ENCODE data around the gene ZNF804A. TPM values are rescaled to one million over a fixed set of nuclear protein-coding genes. Genes with fewer than 3 reads are reported as not detected.

Gene ZNF804A
- total RNA-seq, 1 donor from 2014 or later: not detected

DNA sequence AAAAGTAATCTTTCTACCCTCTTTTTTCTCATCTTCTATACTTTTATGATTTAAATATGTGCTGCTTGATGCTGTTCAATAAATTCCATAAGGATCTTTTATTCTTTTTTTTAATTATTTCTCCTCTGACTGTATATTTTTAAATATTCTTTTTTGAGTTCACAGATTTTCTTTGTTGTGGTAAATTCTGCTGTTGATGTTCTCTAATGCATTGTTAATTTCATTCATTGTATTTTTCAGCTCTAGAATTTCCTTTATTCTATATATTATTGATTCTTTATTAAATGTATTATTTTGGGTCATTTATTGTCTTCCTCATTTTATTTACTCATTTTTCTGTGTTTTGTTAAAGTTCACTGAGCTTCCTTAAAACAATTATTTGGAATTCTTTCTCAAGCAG, 260.9 kb downstream of the ZNF804A start:
- H3K36me3 Mint-ChIP-seq (ENCODE audit: unreplicated experiment): no peaks in the 10 kb centered on the region
- no peak overlapping the region for H3K4me3 Mint-ChIP-seq (ENCODE audit: unreplicated experiment)
- no peaks in the 10 kb centered on the region for H3K27me3 Mint-ChIP-seq (ENCODE audit: unreplicated experiment)
- H3K9me3 Mint-ChIP-seq (ENCODE audit: unreplicated experiment): peaks cover 24% of the 10 kb centered on the region
- no peak for DNase-seq (ENCODE audit: extremely low spot score, unreplicated experiment)
- TF ChIP-seq, protein P1, sequence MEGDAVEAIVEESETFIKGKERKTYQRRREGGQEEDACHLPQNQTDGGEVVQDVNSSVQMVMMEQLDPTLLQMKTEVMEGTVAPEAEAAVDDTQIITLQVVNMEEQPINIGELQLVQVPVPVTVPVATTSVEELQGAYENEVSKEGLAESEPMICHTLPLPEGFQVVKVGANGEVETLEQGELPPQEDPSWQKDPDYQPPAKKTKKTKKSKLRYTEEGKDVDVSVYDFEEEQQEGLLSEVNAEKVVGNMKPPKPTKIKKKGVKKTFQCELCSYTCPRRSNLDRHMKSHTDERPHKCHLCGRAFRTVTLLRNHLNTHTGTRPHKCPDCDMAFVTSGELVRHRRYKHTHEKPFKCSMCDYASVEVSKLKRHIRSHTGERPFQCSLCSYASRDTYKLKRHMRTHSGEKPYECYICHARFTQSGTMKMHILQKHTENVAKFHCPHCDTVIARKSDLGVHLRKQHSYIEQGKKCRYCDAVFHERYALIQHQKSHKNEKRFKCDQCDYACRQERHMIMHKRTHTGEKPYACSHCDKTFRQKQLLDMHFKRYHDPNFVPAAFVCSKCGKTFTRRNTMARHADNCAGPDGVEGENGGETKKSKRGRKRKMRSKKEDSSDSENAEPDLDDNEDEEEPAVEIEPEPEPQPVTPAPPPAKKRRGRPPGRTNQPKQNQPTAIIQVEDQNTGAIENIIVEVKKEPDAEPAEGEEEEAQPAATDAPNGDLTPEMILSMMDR (IDR thresholded peaks at IDR 0.05): no peak
- H3K4me1 Mint-ChIP-seq (ENCODE audit: unreplicated experiment): no peaks in the 10 kb centered on the region
- no peak overlapping the region for H3K27ac Mint-ChIP-seq (ENCODE audit: unreplicated experiment)

DNA sequence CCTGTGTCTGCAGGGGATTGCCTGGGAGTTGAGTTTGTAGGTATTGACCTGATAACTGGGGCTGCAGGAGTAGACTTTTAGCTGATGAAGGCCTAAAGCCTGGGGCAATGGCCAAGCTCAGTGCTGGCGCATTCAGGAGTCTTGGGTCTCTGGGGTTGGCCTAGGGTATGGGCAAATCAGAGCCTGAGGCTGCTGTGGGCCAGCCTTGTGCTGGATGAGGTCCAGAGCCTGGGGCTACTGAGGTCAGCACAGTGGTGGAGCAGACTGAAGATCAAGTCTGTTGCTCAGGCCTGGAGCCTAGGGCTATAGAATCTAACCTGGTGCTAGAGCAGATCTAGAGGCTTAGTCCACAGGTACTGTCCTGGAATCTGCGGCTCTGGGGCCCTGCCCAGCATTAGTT, 262.4 kb downstream of the ZNF804A start:
- Mint-ChIP-seq H3K27me3 (ENCODE audit: unreplicated experiment) (no peaks in the 10 kb centered on the region), H3K36me3 (ENCODE audit: unreplicated experiment) (no peaks in the 10 kb centered on the region), H3K4me3 (ENCODE audit: unreplicated experiment) (no peak overlapping the region), H3K27ac (ENCODE audit: unreplicated experiment) (no peak overlapping the region), H3K4me1 (ENCODE audit: unreplicated experiment) (no peaks in the 10 kb centered on the region), H3K9me3 (ENCODE audit: unreplicated experiment) (peaks cover 24% of the 10 kb centered on the region)
- no peak for DNase-seq (ENCODE audit: extremely low spot score, unreplicated experiment)
- TF ChIP-seq, protein P1 (IDR thresholded peaks at IDR 0.05): no peak

DNA sequence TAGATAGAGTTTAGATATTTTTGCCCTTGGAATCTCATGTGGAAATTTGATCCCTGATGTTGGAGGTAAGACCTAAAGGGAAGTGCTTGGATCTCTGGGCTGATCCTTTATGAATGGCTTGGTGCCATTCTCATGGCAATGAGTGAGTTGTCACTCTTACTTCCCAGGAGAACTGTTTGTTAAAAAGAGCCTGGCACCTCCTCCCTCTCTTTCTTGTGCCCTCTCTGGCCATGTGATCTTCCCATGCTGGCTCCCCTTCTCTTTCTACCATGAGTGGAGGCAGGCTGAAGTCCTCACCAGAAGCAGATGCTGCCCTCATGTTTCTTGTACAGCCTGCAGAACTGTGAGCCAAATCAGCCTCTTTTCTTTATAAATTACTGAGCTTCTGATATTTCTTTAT, 276.9 kb downstream of the ZNF804A start:
- TF ChIP-seq, protein P1 (IDR thresholded peaks at IDR 0.05): no peak
- H3K4me1 Mint-ChIP-seq (ENCODE audit: unreplicated experiment): no peaks in the 10 kb centered on the region
- no peaks in the 10 kb centered on the region for H3K27me3 Mint-ChIP-seq (ENCODE audit: unreplicated experiment)
- no peak overlapping the region for H3K27ac Mint-ChIP-seq (ENCODE audit: unreplicated experiment)
- H3K36me3 Mint-ChIP-seq (ENCODE audit: unreplicated experiment): no peaks in the 10 kb centered on the region
- no peaks in the 10 kb centered on the region for H3K9me3 Mint-ChIP-seq (ENCODE audit: unreplicated experiment)
- no peak overlapping the region for H3K4me3 Mint-ChIP-seq (ENCODE audit: unreplicated experiment)
- no peak for DNase-seq (ENCODE audit: extremely low spot score, unreplicated experiment)

DNA sequence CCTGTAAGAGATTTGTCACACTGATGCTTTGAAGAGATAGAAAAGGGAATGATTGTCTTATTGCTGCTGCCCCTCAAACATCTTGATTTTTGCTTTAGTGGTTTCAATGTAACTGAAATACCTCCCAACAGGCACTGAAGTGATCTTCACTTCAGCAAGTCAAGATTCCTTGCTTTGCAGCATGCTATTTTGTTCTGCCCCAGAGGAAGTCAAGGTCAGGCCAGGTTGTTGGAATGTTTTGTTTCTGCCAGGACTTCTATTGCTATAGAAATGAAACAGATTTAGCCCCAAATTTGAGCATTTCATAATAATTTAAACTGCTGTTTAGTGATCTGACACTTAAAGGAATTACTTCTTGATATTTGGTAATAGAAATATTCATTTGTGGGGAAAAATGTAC, 277.6 kb downstream of the ZNF804A start:
- Mint-ChIP-seq H3K4me3 (ENCODE audit: unreplicated experiment) (no peak overlapping the region), H3K4me1 (ENCODE audit: unreplicated experiment) (no peaks in the 10 kb centered on the region), H3K36me3 (ENCODE audit: unreplicated experiment) (no peaks in the 10 kb centered on the region), H3K27ac (ENCODE audit: unreplicated experiment) (no peak overlapping the region), H3K9me3 (ENCODE audit: unreplicated experiment) (no peaks in the 10 kb centered on the region), H3K27me3 (ENCODE audit: unreplicated experiment) (no peaks in the 10 kb centered on the region)
- DNase-seq (ENCODE audit: extremely low spot score, unreplicated experiment): no peak
- TF ChIP-seq, protein P1 (IDR thresholded peaks at IDR 0.05): no peak

DNA sequence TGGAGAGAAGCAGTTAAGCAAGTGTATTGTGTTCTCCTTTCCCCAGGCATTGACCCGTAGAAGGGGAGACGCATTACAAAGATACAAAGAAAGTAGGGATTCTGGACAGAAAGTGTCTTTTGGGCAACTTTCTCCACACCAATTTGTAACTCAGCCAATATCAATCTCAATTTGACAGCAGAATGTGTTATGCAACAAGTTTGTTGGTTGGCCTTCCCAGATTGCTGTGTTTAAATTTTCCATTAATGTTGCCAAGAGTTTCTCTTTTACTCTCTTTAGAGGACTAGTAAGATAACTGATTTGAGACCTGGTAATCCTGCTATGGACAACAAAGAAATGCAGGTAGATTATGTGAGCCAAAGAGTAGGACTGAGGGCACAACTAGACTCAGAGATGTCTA, 279.6 kb downstream of the ZNF804A start:
- no peak for DNase-seq (ENCODE audit: extremely low spot score, unreplicated experiment)
- TF ChIP-seq, protein P1 (IDR thresholded peaks at IDR 0.05): no peak
- Mint-ChIP-seq H3K4me1 (ENCODE audit: unreplicated experiment) (no peaks in the 10 kb centered on the region), H3K27me3 (ENCODE audit: unreplicated experiment) (no peaks in the 10 kb centered on the region), H3K27ac (ENCODE audit: unreplicated experiment) (no peak overlapping the region), H3K4me3 (ENCODE audit: unreplicated experiment) (no peak overlapping the region), H3K9me3 (ENCODE audit: unreplicated experiment) (no peaks in the 10 kb centered on the region), H3K36me3 (ENCODE audit: unreplicated experiment) (no peaks in the 10 kb centered on the region)

Measured in osteocyte (in vitro differentiated cells).